ENCODE data around the gene FSIP1. TPM values are rescaled to one million over a fixed set of nuclear protein-coding genes. Genes with fewer than 3 reads are reported as not detected.

FSIP1 gene
- total RNA-seq, 1 donor from 2014 or later, result 0.53 TPM

DNA sequence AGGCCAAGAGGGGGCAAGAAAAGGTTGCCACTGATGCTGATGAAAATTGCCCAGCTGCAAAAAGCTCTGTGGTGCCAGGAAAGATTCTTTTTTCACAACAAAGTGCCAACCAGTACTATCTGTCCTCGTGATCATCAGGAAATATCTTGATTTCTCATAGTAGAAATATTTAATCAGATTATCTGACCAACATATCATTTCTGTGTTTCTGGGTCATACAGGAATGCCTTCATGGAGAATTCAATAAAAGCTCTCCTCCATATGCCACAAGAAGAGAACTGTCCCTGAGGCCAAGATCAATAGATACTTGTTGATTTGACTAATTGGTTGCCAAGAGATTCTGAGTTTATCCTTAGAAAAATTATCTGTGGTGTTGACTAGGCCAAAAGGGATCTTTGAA lies 63.5 kb downstream of the FSIP1 start:
- Mint-ChIP-seq H3K27ac (no peak overlapping the region), H3K27me3 (peaks cover 6% of the 10 kb centered on the region), H3K4me3 (no peak overlapping the region), H3K36me3 (ENCODE audit: low read depth) (no peaks in the 10 kb centered on the region), H3K9me3 (peaks cover 3% of the 10 kb centered on the region), H3K4me1 (no peaks in the 10 kb centered on the region)
- DNase-seq (no peak), ATAC-seq (ENCODE audit: low read depth) (no peak)
- intact Hi-C loops (cut with micrococcal nuclease), result no loop called here
- CTCF ChIA-PET, result no interaction called here
- TF ChIP-seq, protein P1, sequence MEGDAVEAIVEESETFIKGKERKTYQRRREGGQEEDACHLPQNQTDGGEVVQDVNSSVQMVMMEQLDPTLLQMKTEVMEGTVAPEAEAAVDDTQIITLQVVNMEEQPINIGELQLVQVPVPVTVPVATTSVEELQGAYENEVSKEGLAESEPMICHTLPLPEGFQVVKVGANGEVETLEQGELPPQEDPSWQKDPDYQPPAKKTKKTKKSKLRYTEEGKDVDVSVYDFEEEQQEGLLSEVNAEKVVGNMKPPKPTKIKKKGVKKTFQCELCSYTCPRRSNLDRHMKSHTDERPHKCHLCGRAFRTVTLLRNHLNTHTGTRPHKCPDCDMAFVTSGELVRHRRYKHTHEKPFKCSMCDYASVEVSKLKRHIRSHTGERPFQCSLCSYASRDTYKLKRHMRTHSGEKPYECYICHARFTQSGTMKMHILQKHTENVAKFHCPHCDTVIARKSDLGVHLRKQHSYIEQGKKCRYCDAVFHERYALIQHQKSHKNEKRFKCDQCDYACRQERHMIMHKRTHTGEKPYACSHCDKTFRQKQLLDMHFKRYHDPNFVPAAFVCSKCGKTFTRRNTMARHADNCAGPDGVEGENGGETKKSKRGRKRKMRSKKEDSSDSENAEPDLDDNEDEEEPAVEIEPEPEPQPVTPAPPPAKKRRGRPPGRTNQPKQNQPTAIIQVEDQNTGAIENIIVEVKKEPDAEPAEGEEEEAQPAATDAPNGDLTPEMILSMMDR (IDR thresholded peaks at IDR 0.05), result no peak
- POLR2A ChIA-PET, result no interaction called here

DNA sequence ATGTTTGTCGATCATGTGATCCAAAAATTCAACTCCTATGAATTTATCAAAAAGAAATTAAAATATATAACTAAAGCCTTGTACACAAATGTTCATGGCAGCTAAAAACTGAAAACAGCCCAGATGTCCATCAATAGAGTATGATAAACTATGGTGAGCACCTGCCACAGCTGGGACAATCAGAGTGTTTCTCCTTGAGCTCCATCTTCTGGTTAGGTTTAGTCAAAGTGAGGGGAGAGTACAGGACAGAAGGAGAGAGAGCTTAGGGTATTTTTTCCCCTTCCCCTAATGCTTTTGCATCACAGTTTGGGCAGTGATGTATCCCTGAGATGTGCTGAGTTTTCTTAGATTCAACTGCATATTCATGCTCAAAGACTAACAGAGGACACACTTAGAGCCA lies 65.5 kb downstream of the FSIP1 start:
- intact Hi-C loops (cut with micrococcal nuclease), result no loop called here
- TF ChIP-seq, protein P1 (IDR thresholded peaks at IDR 0.05), result no peak
- Mint-ChIP-seq H3K36me3 (ENCODE audit: low read depth) (no peaks in the 10 kb centered on the region), H3K4me1 (no peaks in the 10 kb centered on the region), H3K27me3 (peaks cover 3% of the 10 kb centered on the region), H3K9me3 (peaks cover 3% of the 10 kb centered on the region), H3K27ac (no peak overlapping the region), H3K4me3 (no peak overlapping the region)
- ChIA-PET CTCF (no interaction called here), POLR2A (interaction anchor here (0.7 kb wide), 1 partner anchor 307 kb away, joined by 6 read pairs; no protein-coding TSS in a partner anchor)
- ATAC-seq (ENCODE audit: low read depth) (no peak), DNase-seq (no peak)

DNA sequence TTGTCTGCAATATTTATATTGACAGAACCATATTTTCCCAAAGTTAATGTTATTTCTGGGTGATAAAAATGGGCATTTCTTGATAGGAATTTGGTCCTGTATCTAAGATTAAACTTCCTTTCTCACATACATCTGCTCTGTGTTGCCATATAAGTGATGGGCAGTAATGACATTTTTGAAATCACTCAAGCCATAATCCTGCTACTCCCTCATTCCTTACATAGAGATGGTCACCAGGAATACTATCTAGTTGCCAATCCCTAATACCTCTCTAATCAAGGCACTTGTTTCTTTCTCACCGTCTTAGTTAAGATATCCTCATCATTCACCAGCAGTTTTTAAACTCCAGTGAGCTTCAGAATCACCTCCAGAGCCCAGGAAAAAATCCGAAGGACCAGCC lies 68.4 kb downstream of the FSIP1 start:
- Mint-ChIP-seq H3K27ac (no peak overlapping the region), H3K27me3 (no peaks in the 10 kb centered on the region), H3K4me3 (no peak overlapping the region), H3K4me1 (no peaks in the 10 kb centered on the region), H3K36me3 (ENCODE audit: low read depth) (no peaks in the 10 kb centered on the region), H3K9me3 (peaks cover 3% of the 10 kb centered on the region)
- DNase-seq (no peak), ATAC-seq (ENCODE audit: low read depth) (no peak)
- TF ChIP-seq, protein P1 (IDR thresholded peaks at IDR 0.05), result no peak
- POLR2A ChIA-PET, result no interaction called here
- CTCF ChIA-PET, result no interaction called here
- intact Hi-C loops (cut with micrococcal nuclease), result no loop called here

DNA sequence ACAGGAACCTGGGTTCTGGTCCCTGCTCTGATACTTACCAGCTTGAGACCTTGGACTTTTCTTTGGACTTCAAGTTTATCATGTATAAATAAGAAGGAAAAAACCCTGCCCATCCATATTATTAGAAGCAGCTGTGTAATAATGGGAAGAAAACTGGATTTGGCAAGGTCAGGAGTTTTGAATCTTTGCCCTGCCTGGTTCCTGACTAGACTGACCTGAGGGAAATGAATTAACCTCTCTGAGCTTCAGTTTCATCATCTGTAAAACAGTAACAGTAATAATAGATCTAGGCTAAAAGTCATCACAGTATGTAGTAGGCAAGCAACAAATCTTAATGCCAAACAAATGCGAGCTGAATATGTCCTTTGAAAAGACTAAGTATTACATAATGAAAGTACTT lies 68.8 kb downstream of the FSIP1 start:
- no peaks in the 10 kb centered on the region for H3K27me3 Mint-ChIP-seq
- no peaks in the 10 kb centered on the region for H3K36me3 Mint-ChIP-seq (ENCODE audit: low read depth)
- POLR2A ChIA-PET, result no interaction called here
- ATAC-seq (ENCODE audit: low read depth) (no peak), DNase-seq (no peak)
- intact Hi-C loops (cut with micrococcal nuclease), result no loop called here
- no peak overlapping the region for H3K4me3 Mint-ChIP-seq
- TF ChIP-seq, protein P1 (IDR thresholded peaks at IDR 0.05), result no peak
- no peaks in the 10 kb centered on the region for H3K4me1 Mint-ChIP-seq
- peaks cover 3% of the 10 kb centered on the region for H3K9me3 Mint-ChIP-seq
- CTCF ChIA-PET, result no interaction called here
- H3K27ac Mint-ChIP-seq, result no peak overlapping the region

DNA sequence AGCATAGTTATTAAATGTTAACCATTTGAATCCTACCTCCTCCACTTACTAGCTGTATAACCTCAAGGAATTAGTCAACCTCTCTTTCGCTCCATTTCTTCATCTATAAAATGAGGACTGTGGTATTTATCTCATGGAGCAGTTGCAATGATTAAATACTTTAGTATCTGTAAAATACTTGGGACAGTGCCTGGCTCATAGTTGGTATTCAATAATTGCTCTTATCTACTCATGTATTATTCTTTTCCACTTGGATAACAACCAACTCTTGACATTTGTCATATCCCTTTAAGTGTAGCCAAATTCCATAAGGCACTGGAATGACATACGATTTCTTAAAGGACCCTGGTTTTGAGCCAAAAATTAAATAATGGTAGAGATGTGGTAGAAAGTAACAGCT lies 72.0 kb downstream of the FSIP1 start:
- Mint-ChIP-seq H3K4me1 (no peaks in the 10 kb centered on the region), H3K27me3 (no peaks in the 10 kb centered on the region), H3K9me3 (peaks cover under 1% of the 10 kb centered on the region), H3K27ac (no peak overlapping the region), H3K4me3 (no peak overlapping the region), H3K36me3 (ENCODE audit: low read depth) (no peaks in the 10 kb centered on the region)
- ChIA-PET POLR2A (no interaction called here), CTCF (no interaction called here)
- intact Hi-C loops (cut with micrococcal nuclease), result no loop called here
- DNase-seq (no peak), ATAC-seq (ENCODE audit: low read depth) (no peak)
- TF ChIP-seq, protein P1 (IDR thresholded peaks at IDR 0.05), result no peak
